ENCODE data around the gene HIC1. TPM values are rescaled to one million over a fixed set of nuclear protein-coding genes. Genes with fewer than 3 reads are reported as not detected.

Gene HIC1
- total RNA-seq, 1 experiment from 2014 or later, result 0.84 TPM

DNA sequence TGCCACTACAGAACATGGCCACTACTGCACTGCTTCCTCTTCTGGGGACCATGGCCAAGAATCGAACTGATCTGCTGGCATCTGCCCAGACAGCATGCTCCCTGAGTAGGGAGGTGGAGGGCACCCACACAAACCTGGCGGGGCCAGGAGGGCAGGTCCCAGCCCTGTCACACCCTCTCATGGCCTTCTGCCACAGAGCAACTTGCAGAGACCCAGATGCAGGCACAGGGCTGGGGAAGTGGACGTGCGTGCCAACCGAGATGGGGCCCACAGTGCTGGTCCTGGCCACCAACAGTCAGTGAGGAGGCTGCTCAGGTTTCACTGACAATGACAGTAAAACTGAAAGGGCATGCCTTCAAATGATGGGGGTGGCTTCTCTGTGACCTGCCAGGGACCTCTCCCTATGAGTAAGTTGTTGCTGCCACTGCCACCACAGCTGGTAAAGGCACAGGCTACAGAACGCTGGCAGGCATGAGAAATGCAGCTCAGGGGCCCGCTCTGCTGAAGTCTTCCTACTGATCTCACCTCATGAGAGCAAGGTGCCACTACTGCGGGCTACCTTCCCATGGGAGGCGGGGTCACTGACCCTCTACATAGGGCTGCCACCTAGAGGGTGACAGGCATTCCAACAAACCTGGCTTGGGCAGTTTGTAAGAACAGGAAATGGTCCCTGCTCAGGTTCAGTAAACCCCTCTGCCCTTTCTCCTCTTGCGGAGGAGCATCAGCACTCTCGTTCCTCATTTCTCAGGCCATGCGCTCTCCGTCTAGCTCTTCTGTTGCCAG lies 15.5 kb downstream of the HIC1 start:
- intact Hi-C loops (cut with micrococcal nuclease; ENCODE audit: unreplicated experiment), result no loop called here
- Histone ChIP-seq H3K4me1 (ENCODE audit: insufficient read depth, low read length, poor library complexity, severe bottlenecking) (peaks cover 12% of the 10 kb centered on the region), H3K27me3 (replicated peaks; ENCODE audit: insufficient read depth, low read depth, low read length, poor library complexity) (no peaks in the 10 kb centered on the region), H3K9me3 (ENCODE audit: low read depth, low read length, poor library complexity, severe bottlenecking) (no peaks in the 10 kb centered on the region), H3K27ac (ENCODE audit: low read depth, low read length, poor library complexity, severe bottlenecking) (no peak overlapping the region), H3K36me3 (ENCODE audit: insufficient read depth, low read length, poor library complexity, severe bottlenecking) (peaks cover 11% of the 10 kb centered on the region), H3K4me3 (ENCODE audit: low read depth, low read length, poor library complexity, severe bottlenecking) (no peak overlapping the region)
- ChIA-PET CTCF (no interaction called here), POLR2A (ENCODE audit: low non-redundant PET) (no interaction called here)
- BruUV-seq (replicated peaks), result no TSS peak
- TF ChIP-seq CTCF (conservative IDR thresholded peaks at IDR 0.05; ENCODE audit: low read depth, low read length) (no peak), EZH2 (IDR thresholded peaks at IDR 0.05; ENCODE audit: borderline replicate concordance, low read depth, low read length, poor library complexity, severe bottlenecking) (no peak)
- DNase-seq (ENCODE audit: low spot score), result no peak

DNA sequence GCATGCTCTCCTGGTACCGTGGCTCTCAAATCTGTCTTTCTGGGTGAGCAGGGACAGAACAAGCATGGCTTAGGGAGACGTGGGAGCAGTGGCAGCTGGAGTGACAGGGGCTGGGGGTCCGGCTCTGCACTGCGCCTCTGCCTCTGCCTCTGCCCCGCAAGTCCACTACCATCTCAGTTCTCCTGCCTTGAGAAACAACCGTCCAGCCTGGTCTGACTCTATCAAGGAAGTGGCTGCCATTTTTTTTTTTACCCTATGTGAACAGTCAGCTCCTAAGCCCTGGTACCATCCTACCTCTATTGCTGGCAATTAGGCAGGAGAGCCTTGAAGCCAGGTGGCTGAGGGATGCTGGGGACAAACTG lies 16.1 kb downstream of the HIC1 start:
- Histone ChIP-seq H3K27ac (ENCODE audit: low read depth, low read length, poor library complexity, severe bottlenecking) (no peak overlapping the region), H3K27me3 (replicated peaks; ENCODE audit: insufficient read depth, low read depth, low read length, poor library complexity) (no peaks in the 10 kb centered on the region), H3K9me3 (ENCODE audit: low read depth, low read length, poor library complexity, severe bottlenecking) (no peaks in the 10 kb centered on the region), H3K4me1 (ENCODE audit: insufficient read depth, low read length, poor library complexity, severe bottlenecking) (peaks cover 12% of the 10 kb centered on the region), H3K4me3 (ENCODE audit: low read depth, low read length, poor library complexity, severe bottlenecking) (no peak overlapping the region), H3K36me3 (ENCODE audit: insufficient read depth, low read length, poor library complexity, severe bottlenecking) (peaks cover 10% of the 10 kb centered on the region)
- intact Hi-C loops (cut with micrococcal nuclease; ENCODE audit: unreplicated experiment), result no loop called here
- BruUV-seq (replicated peaks), result no TSS peak
- ChIA-PET POLR2A (ENCODE audit: low non-redundant PET) (no interaction called here), CTCF (no interaction called here)
- TF ChIP-seq CTCF (conservative IDR thresholded peaks at IDR 0.05; ENCODE audit: low read depth, low read length), result no peak
- no peak for TF ChIP-seq EZH2 (IDR thresholded peaks at IDR 0.05; ENCODE audit: borderline replicate concordance, low read depth, low read length, poor library complexity, severe bottlenecking)
- no peak for DNase-seq (ENCODE audit: low spot score)

DNA sequence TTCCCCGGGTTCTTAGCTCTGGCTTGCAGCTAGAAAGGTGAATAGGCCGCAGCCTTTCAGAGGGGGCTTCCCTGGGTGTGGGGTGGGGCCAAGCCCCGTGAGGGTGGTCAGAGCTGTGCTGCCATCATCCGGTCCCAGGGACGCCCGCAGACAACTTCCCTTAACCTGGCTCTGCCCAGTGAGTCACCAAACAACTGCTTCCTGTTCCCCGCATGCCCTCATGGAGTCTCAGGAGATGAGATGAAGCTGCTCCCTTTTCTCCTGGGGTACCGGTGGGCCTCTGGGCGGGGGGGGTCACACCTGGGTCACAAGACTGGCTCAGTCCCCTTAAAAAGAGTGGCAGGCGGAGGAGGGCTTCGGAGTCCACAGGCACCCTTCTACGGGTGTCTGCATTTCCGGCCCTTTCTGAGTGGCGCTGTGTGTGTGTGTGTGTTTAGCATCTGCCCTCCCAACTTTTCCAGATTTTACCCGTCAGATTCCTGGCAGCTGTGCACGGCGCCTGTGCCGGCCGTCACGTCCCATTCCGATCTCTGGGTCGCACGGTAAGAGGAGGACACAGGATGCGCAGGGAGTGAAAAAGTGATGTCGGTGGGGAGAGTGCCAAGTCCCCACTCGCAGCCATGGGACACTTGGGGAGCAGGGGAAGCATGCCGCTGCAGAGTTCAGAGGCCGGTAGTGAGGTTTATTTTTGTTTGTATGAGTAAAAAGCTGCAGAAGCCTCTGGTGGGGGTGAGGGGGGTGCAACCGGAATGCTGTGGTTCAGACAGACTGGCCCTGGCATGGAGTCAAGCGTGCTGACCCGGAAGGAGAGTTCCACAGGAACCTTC lies 16.8 kb downstream of the HIC1 start:
- Histone ChIP-seq H3K9me3 (ENCODE audit: low read depth, low read length, poor library complexity, severe bottlenecking) (no peaks in the 10 kb centered on the region), H3K27me3 (replicated peaks; ENCODE audit: insufficient read depth, low read depth, low read length, poor library complexity) (no peaks in the 10 kb centered on the region), H3K36me3 (ENCODE audit: insufficient read depth, low read length, poor library complexity, severe bottlenecking) (peaks cover 10% of the 10 kb centered on the region), H3K27ac (ENCODE audit: low read depth, low read length, poor library complexity, severe bottlenecking) (no peak overlapping the region), H3K4me3 (ENCODE audit: low read depth, low read length, poor library complexity, severe bottlenecking) (no peak overlapping the region), H3K4me1 (ENCODE audit: insufficient read depth, low read length, poor library complexity, severe bottlenecking) (peaks cover 12% of the 10 kb centered on the region)
- ChIA-PET POLR2A (ENCODE audit: low non-redundant PET) (no interaction called here), CTCF (no interaction called here)
- no peak for TF ChIP-seq CTCF (conservative IDR thresholded peaks at IDR 0.05; ENCODE audit: low read depth, low read length)
- no peak for TF ChIP-seq EZH2 (IDR thresholded peaks at IDR 0.05; ENCODE audit: borderline replicate concordance, low read depth, low read length, poor library complexity, severe bottlenecking)
- intact Hi-C loops (cut with micrococcal nuclease; ENCODE audit: unreplicated experiment), result no loop called here
- no peak for DNase-seq (ENCODE audit: low spot score)
- BruUV-seq (replicated peaks), result no TSS peak
